Panc1 (cell line): ENCODE results near the gene IRX5.

Experiments
- TF ChIP-seq, protein P1 (sequence below): fragments of 450-650 bp; IDR thresholded peaks from 2 replicates; pipeline ENCODE4 v1.5.1; 2017; ENCODE audit warnings: mild to moderate bottlenecking
- TF ChIP-seq, protein P2 (sequence below), 2 experiments: IDR thresholded peaks; 2 replicates each; pipeline ENCODE4 v1.6.1; 2011 to 2012; ENCODE audit warnings: low read depth in 2 of 2, control low read depth in 1 of 2, low read length in 1 of 2, mild to moderate bottlenecking in 1 of 2, moderate library complexity in 1 of 2; ENCODE audit not compliant: insufficient read depth in 1 of 2

DNA sequence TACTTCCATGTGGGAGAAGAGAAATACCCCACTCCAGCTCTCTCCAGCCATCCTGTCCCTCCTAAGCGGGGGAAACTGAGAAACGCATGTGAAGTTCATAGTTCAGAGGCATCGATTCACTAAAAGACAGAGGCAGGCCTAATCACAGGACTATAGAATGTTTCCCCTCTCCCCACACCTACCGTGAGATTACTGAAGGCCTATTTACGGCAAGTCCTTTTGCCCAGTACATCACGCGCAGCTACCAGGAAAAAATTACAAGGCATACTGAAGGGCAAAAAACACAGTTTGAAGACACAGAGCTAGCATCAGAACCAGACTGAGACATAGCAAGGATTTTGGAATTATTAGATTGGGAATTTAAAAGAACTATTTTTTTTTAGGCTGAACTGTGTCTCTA, 29.1 kb upstream of the IRX5 start:
- TF ChIP-seq, protein P1, sequence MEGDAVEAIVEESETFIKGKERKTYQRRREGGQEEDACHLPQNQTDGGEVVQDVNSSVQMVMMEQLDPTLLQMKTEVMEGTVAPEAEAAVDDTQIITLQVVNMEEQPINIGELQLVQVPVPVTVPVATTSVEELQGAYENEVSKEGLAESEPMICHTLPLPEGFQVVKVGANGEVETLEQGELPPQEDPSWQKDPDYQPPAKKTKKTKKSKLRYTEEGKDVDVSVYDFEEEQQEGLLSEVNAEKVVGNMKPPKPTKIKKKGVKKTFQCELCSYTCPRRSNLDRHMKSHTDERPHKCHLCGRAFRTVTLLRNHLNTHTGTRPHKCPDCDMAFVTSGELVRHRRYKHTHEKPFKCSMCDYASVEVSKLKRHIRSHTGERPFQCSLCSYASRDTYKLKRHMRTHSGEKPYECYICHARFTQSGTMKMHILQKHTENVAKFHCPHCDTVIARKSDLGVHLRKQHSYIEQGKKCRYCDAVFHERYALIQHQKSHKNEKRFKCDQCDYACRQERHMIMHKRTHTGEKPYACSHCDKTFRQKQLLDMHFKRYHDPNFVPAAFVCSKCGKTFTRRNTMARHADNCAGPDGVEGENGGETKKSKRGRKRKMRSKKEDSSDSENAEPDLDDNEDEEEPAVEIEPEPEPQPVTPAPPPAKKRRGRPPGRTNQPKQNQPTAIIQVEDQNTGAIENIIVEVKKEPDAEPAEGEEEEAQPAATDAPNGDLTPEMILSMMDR, result no peak
- TF ChIP-seq, protein P2, sequence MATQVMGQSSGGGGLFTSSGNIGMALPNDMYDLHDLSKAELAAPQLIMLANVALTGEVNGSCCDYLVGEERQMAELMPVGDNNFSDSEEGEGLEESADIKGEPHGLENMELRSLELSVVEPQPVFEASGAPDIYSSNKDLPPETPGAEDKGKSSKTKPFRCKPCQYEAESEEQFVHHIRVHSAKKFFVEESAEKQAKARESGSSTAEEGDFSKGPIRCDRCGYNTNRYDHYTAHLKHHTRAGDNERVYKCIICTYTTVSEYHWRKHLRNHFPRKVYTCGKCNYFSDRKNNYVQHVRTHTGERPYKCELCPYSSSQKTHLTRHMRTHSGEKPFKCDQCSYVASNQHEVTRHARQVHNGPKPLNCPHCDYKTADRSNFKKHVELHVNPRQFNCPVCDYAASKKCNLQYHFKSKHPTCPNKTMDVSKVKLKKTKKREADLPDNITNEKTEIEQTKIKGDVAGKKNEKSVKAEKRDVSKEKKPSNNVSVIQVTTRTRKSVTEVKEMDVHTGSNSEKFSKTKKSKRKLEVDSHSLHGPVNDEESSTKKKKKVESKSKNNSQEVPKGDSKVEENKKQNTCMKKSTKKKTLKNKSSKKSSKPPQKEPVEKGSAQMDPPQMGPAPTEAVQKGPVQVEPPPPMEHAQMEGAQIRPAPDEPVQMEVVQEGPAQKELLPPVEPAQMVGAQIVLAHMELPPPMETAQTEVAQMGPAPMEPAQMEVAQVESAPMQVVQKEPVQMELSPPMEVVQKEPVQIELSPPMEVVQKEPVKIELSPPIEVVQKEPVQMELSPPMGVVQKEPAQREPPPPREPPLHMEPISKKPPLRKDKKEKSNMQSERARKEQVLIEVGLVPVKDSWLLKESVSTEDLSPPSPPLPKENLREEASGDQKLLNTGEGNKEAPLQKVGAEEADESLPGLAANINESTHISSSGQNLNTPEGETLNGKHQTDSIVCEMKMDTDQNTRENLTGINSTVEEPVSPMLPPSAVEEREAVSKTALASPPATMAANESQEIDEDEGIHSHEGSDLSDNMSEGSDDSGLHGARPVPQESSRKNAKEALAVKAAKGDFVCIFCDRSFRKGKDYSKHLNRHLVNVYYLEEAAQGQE (IDR thresholded peaks at IDR 0.05; ENCODE audit: insufficient read depth in 1 of 2, low read depth in 2 of 2, low read length in 1 of 2), result no peak
